Adrenal gland (tissue), 12 donors: Measurements from ENCODE around the gene MYD88. TPM values are rescaled to one million over a fixed set of nuclear protein-coding genes. Genes with fewer than 3 reads are reported as not detected.

Experiments
- DNase-seq, 7 donors: peaks; one replicate each; pipeline ENCODE4 v3.0.0-alpha.2; 2019 to 2020
- H3K27ac ChIP-seq, 5 donors: fragments of 200-600 bp; sonication (generic) in 4 of 5; 1 replicate in 3 of 5; 2 replicates in 2 of 5; pipeline versions ENCODE4 v1.5.1 to v1.8.0; 2016 to 2020; ENCODE audit warnings: mild to moderate bottlenecking in 1 of 5
- H3K27me3 ChIP-seq: fragments of 200-600 bp; 2 replicates; pipeline ENCODE4 v1.8.0; 2021
- H3K36me3 ChIP-seq, 2 donors: fragments of 200-600 bp; replicated peaks in 1 of 2; 1 replicate in 1 of 2; 2 replicates in 1 of 2; pipeline versions ENCODE4 v1.5.1 to v1.8.0; 2018 to 2022
- H3K4me1 ChIP-seq, 2 donors: fragments of 200-600 bp; replicated peaks in 1 of 2; 1 replicate in 1 of 2; 2 replicates in 1 of 2; pipeline versions ENCODE4 v1.5.1 to v1.8.0; 2018 to 2021
- H3K4me3 ChIP-seq, 4 donors: fragments of 200-600 bp; sonication (generic) in 3 of 4; one replicate each; pipeline ENCODE4 v1.5.1; 2016 to 2018
- H3K9me3 ChIP-seq, 3 donors: fragments of 200-600 bp; sonication (generic) in 1 of 3; replicated peaks in 1 of 3; 1 replicate in 2 of 3; 2 replicates in 1 of 3; pipeline versions ENCODE4 v1.5.1 to v1.8.0; 2016 to 2021
- CTCF ChIP-seq, 6 experiments: fragments of 450-650 bp in 4 of 6; fragments of 200-600 bp in 2 of 6; sonication (generic) in 1 of 6; IDR thresholded peaks; 1 replicate in 5 of 6; 2 replicates in 1 of 6; pipeline versions ENCODE4 v1.5.1 to v1.8.0; 2016 to 2021; ENCODE audit warnings: antibody characterized with exemption in 6 of 6, mild to moderate bottlenecking in 2 of 6, moderate library complexity in 1 of 6
- POLR2A ChIP-seq, 2 donors: fragments of 450-650 bp; IDR thresholded peaks; one replicate each; pipeline ENCODE4 v1.6.1; 2017; ENCODE audit warnings: antibody characterized with exemption in 2 of 2, mild to moderate bottlenecking in 2 of 2, moderate library complexity in 1 of 2
- WGBS, 4 donors: extraction: QIAGEN DNeasy Blood & Tissue Kit in 2 of 4; methylation state at CpG; one replicate each; pipeline versions ENCODE4 v1.1.5 to v1.1.7; 2013 to 2017; 5-methylcytosine and 5-hydroxymethylcytosine counted together
- intact Hi-C, 2 donors: fragments of 100-400 bp; cut with DNase I; formaldehyde crosslinking; loops; one replicate each; pipeline versions ENCODE4 v1.14.1 to v1.15.0; 2022 to 2023
- polyA plus RNA-seq, 3 donors: library from polyadenylated mRNA; stranded (reverse); fragments of 200-250 nt in 2 of 3; fragments of 350-450 nt in 1 of 3; fragmentation: Illumina TruSeq in 1 of 3; extraction: RNeasy Lipid Tissue Mini Kit (QIAGEN cat#74804) in 1 of 3; gene quantifications; one replicate each; pipeline ENCODE4 v1.2.3, GENCODE V29; 2013 to 2014
- total RNA-seq, 9 donors: library from RNA; depleted of rRNA in 4 of 9; stranded (reverse); fragments of >200 nt in 4 of 9; fragments of 120-200 nt in 1 of 9; fragmentation: NEBNext Ultra II Directional in 1 of 9; extraction: Animal tissue kit (Norgen Biotek cat#: 25700) in 1 of 9; gene quantifications; one replicate each; pipeline versions ENCODE4 v1.1.0 to v1.2.4, GENCODE V29; 2013 to 2023
- donor health status: healthy with polysubstance abuse.
- donor health status: Bipolar disorder and iron deficiency.
- donor health status: DM: yes; HTN: yes; CAD: no.
- donor health status: DM: no; HTN: no; CAD: no.
- donor health status: DM: no; HTN: no; CAD: no.
- donor health status: DM: yes; HTN: yes; CAD: no.

The MYD88 gene
- total and polyA plus RNA-seq, 12 donors, result 3.8 to 46.6 (median 34.7) TPM

- H3K27ac ChIP-seq, result no peak overlapping the region
- H3K9me3 ChIP-seq, result no peaks in the 10 kb centered on the region
- TF ChIP-seq CTCF (IDR thresholded peaks at IDR 0.05) (no peak), POLR2A (IDR thresholded peaks at IDR 0.05) (no peak)
- no peak overlapping the region for H3K4me3 ChIP-seq
- H3K4me1 ChIP-seq, result peaks cover 0 to 15% of the 10 kb centered on the region in 2 donors
- no peaks in the 10 kb centered on the region for H3K27me3 ChIP-seq
- peak in 1 of 7 donors; percentile 42 for DNase-seq
- intact Hi-C loops, result loop anchor here in 1 of 2 donors (10.0 kb wide), 1 partner anchor 341 kb away; no protein-coding TSS in a partner anchor
- 54 to 74% (median 71%) methylated on average over 1 to 3 of the region's 3 CpGs for WGBS, 4 donors
- H3K36me3 ChIP-seq, result peaks cover 0 to 20% of the 10 kb centered on the region in 2 donors
These were observed 5.0 kb downstream of the MYD88 start for GRCh38 chr3:38143511-38143910.

GRCh38 chr3:38146504-38146903 lies 8.0 kb downstream of the MYD88 start:
- 81 to 89% (median 86%) methylated on average over 2 of the region's 2 CpGs for WGBS, 4 donors
- no peak overlapping the region for H3K27ac ChIP-seq
- intact Hi-C loops, result loop anchor here in 1 of 2 donors (10.0 kb wide), 1 partner anchor 338 kb away; no protein-coding TSS in a partner anchor
- no peaks in the 10 kb centered on the region for H3K9me3 ChIP-seq
- H3K4me1 ChIP-seq, result no peaks in the 10 kb centered on the region
- no peak overlapping the region for H3K4me3 ChIP-seq
- H3K27me3 ChIP-seq, result no peaks in the 10 kb centered on the region
- TF ChIP-seq POLR2A (IDR thresholded peaks at IDR 0.05) (no peak), CTCF (IDR thresholded peaks at IDR 0.05) (no peak)
- no peak for DNase-seq
- peaks cover 0 to 10% of the 10 kb centered on the region in 2 donors for H3K36me3 ChIP-seq

- Histone ChIP-seq H3K9me3 (no peaks in the 10 kb centered on the region), H3K27ac (peak overlapping the region in 2 of 5 donors; percentile 43 to 76), H3K4me1 (no peaks in the 10 kb centered on the region), H3K36me3 (peaks cover 0 to 1% of the 10 kb centered on the region in 2 donors), H3K4me3 (no peak overlapping the region), H3K27me3 (no peaks in the 10 kb centered on the region)
- intact Hi-C loops, result loop anchor here in 1 of 2 donors (10.0 kb wide), 1 partner anchor 337 kb away; no protein-coding TSS in a partner anchor
- WGBS, 4 donors, result 81 to 86% (median 83%) methylated on average over 3 of the region's 3 CpGs
- no peak for DNase-seq
- TF ChIP-seq POLR2A (IDR thresholded peaks at IDR 0.05) (no peak), CTCF (IDR thresholded peaks at IDR 0.05) (no peak)
These were observed 9.0 kb downstream of the MYD88 start for GRCh38 chr3:38147421-38147820.

- intact Hi-C loops, result loop anchor here in 1 of 2 donors (10.0 kb wide), 1 partner anchor 336 kb away; no protein-coding TSS in a partner anchor
- Histone ChIP-seq H3K36me3 (no peaks in the 10 kb centered on the region), H3K27me3 (no peaks in the 10 kb centered on the region), H3K9me3 (no peaks in the 10 kb centered on the region), H3K4me3 (no peak overlapping the region), H3K27ac (peak overlapping the region in 2 of 5 donors; percentile 43 to 76), H3K4me1 (no peaks in the 10 kb centered on the region)
- DNase-seq, result no peak
- WGBS, 4 donors, result 52 to 80% (median 72%) methylated on average over 5 of the region's 5 CpGs
- TF ChIP-seq POLR2A (IDR thresholded peaks at IDR 0.05), result no peak
- TF ChIP-seq CTCF (IDR thresholded peaks at IDR 0.05), result no peak
These were observed 9.9 kb downstream of the MYD88 start for GRCh38 chr3:38148311-38148882.
